ENCODE measurements around the gene CFAP107. TPM values are rescaled to one million over a fixed set of nuclear protein-coding genes. Genes with fewer than 3 reads are reported as not detected.

The CFAP107 gene
- polyA plus RNA-seq, 4 donors, result 0.89 to 1.0 (median 0.95) TPM

- no peak for DNase-seq (ENCODE audit: low read depth in 4 of 4, low spot score in 3 of 4)
Measured at GRCh38 chr1:12739613-12740012, 6.4 kb upstream of the CFAP107 start.

- DNase-seq (ENCODE audit: low read depth in 4 of 4, low spot score in 3 of 4), result no peak
Measured at GRCh38 chr1:12741946-12742345, 4.1 kb upstream of the CFAP107 start.

- no peak for DNase-seq (ENCODE audit: low read depth in 4 of 4, low spot score in 3 of 4)
Measured at GRCh38 chr1:12745126-12745991, 641 bp upstream of the CFAP107 start.

- no peak for DNase-seq (ENCODE audit: low read depth in 4 of 4, low spot score in 3 of 4)
Measured at GRCh38 chr1:12748778-12749355, 2.9 kb downstream of the CFAP107 start.

GRCh38 chr1:12754738-12755137 is 8.7 kb downstream of the CFAP107 start:
- no peak for DNase-seq (ENCODE audit: low read depth in 4 of 4, low spot score in 3 of 4)

- no peak for DNase-seq (ENCODE audit: low read depth in 4 of 4, low spot score in 3 of 4)
Measured at GRCh38 chr1:12756273-12756672, 10.3 kb downstream of the CFAP107 start.

- no peak for DNase-seq (ENCODE audit: low read depth in 4 of 4, low spot score in 3 of 4)
Measured at GRCh38 chr1:12756768-12757413, 10.9 kb downstream of the CFAP107 start.

- DNase-seq (ENCODE audit: low read depth in 4 of 4, low spot score in 3 of 4), result no peak
Measured at GRCh38 chr1:12757836-12758235, 11.8 kb downstream of the CFAP107 start.

GRCh38 chr1:12760256-12760795 is 14.3 kb downstream of the CFAP107 start:
- no peak for DNase-seq (ENCODE audit: low read depth in 4 of 4, low spot score in 3 of 4)

GRCh38 chr1:12761781-12762180 is 15.8 kb downstream of the CFAP107 start:
- no peak for DNase-seq (ENCODE audit: low read depth in 4 of 4, low spot score in 3 of 4)

GRCh38 chr1:12762766-12763165 is 16.8 kb downstream of the CFAP107 start:
- no peak for DNase-seq (ENCODE audit: low read depth in 4 of 4, low spot score in 3 of 4)

GRCh38 chr1:12763479-12763878 is 17.5 kb downstream of the CFAP107 start:
- DNase-seq (ENCODE audit: low read depth in 4 of 4, low spot score in 3 of 4), result no peak

- DNase-seq (ENCODE audit: low read depth in 4 of 4, low spot score in 3 of 4), result no peak
Measured at GRCh38 chr1:12764016-12764415, 18.0 kb downstream of the CFAP107 start.

GRCh38 chr1:12769031-12769430 is 23.0 kb downstream of the CFAP107 start:
- no peak for DNase-seq (ENCODE audit: low read depth in 4 of 4, low spot score in 3 of 4)

GRCh38 chr1:12769976-12770505 is 24.0 kb downstream of the CFAP107 start:
- no peak for DNase-seq (ENCODE audit: low read depth in 4 of 4, low spot score in 3 of 4)

GRCh38 chr1:12770620-12771019 is 24.6 kb downstream of the CFAP107 start:
- DNase-seq (ENCODE audit: low read depth in 4 of 4, low spot score in 3 of 4), result no peak

GRCh38 chr1:12771186-12771585 is 25.2 kb downstream of the CFAP107 start:
- no peak for DNase-seq (ENCODE audit: low read depth in 4 of 4, low spot score in 3 of 4)

- no peak for DNase-seq (ENCODE audit: low read depth in 4 of 4, low spot score in 3 of 4)
Measured at GRCh38 chr1:12772520-12772919, 26.5 kb downstream of the CFAP107 start.

GRCh38 chr1:12773438-12773837 is 27.4 kb downstream of the CFAP107 start, which contains the start of gene PRAMEF12:
TSS of gene PRAMEF12 (plus strand) at chr1:12773738. CDS start at chr1:12774868, 1,130 bp downstream.
- no peak for DNase-seq (ENCODE audit: low read depth in 4 of 4, low spot score in 3 of 4)

- DNase-seq (ENCODE audit: low read depth in 4 of 4, low spot score in 3 of 4), result no peak
Measured at GRCh38 chr1:12774801-12775345, 28.9 kb downstream of the CFAP107 start.

- no peak for DNase-seq (ENCODE audit: low read depth in 4 of 4, low spot score in 3 of 4)
Measured at GRCh38 chr1:12775443-12775842, 29.4 kb downstream of the CFAP107 start.

Data from right renal pelvis (tissue), 4 donors.